Right kidney (tissue), 1 donor: ENCODE results near the gene CLASP1.
"Not testable (repeated sequence)": the region's sequence is repeated elsewhere in the genome, so short reads cannot be mapped to it uniquely, and the experiment has no call there.

Source experiments
- DNase-seq: peaks from one replicate; pipeline ENCODE4 v3.0.0-alpha.2; 2016

The CLASP1 gene

DNA sequence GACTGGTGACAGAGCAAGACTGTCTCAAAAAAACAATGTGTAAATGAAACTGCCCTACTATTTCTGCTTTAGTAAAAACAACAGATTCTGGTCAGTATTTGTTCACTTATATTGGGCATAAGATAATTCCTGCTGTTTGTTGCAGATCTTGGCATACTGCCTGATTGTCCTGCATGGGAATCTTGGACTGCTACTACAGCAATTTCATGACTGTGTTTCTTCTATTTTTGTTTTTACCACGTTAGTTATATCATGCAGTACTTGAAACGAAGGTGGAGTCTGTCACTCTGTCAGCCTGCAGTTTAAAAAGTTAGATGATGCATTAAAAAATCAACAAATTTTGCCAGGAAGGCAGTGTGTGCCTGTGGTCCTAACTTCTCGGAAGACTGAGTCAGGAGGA lies 14.2 kb upstream of the CLASP1 start:
- no peak for DNase-seq

DNA sequence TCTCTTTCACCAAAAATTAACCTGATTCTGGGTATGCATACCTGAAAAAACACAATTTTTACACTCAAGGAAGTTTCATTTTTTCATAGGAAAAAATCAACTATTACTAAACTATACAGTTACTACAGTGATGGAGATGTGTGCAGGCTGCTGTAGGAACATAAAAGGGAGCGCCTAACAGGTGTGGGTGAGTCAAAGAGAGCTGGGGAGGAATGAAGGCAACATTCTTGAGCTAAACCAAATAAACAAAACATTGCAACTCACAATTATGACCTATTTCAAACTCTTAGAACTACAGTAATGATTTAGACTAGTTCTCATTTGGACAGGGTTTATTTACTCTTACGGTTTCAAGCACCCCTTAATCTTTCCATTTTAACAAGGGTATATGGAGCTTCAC lies 13.4 kb upstream of the CLASP1 start:
- DNase-seq, result no peak

- no peak for DNase-seq
These were observed 10.7 kb upstream of the CLASP1 start for GRCh38 chr2:121659933-121660332.

DNA sequence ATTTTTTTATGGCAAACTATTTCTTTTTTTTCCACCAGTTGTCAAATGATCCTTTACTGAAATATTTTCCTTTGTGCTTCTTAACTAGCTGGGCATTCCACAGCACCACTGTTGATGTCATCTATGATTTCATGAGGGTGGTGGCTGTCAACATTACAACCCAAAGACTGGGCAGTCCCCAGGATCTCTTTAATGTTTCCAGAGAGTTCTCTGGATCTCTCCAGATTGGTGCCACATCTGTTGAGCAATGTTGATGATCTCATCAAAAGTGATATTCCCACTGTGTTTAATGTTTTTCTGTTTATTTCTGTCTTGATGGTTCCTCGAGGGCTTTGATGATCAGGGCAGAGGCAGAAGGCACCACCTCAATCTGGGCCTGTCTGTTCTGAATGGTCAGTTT lies 9.1 kb upstream of the CLASP1 start:
- not testable (repeated sequence) for DNase-seq

GRCh38 chr2:121653035-121653434 lies 3.8 kb upstream of the CLASP1 start:
- DNase-seq, result no peak

GRCh38 chr2:121650315-121650930 lies 1.2 kb upstream of the CLASP1 start:
- no peak for DNase-seq

DNA sequence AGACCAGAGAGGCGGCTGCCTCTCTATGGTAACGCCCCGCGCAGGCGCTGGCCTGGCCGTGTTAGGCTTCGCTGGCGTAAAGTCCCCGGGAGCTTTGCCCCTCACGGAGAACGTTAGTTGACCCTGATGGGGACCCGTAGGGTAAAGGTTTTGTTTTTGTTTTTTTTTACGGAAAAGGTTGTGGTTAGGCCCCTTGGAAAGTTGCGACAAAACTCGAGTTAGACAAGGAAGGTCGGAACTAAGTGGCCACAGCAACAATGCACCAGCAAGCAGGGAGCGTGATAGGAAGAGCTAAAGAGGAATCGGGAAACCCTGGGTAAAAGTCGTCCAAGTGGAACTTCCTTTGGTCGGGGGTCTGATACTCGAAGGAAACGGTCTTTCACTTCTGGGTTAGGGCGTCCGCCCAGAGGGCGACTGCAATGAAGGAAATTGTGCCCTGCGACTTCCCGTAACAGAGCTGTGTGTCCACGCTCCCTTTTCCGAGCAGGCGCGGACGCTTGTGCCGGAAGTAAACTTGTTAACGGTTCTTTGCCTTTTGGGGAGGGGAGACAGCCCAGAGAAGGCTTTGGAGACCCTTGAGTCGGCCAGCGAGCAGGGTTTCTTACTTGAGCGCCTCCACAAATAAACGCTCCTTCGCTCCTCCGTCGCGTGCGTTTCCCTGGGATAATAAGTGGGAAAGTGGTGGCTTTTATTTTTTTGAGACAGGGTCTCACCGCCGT lies 493 bp upstream of the CLASP1 start:
- peak; percentile 92 for DNase-seq

DNA sequence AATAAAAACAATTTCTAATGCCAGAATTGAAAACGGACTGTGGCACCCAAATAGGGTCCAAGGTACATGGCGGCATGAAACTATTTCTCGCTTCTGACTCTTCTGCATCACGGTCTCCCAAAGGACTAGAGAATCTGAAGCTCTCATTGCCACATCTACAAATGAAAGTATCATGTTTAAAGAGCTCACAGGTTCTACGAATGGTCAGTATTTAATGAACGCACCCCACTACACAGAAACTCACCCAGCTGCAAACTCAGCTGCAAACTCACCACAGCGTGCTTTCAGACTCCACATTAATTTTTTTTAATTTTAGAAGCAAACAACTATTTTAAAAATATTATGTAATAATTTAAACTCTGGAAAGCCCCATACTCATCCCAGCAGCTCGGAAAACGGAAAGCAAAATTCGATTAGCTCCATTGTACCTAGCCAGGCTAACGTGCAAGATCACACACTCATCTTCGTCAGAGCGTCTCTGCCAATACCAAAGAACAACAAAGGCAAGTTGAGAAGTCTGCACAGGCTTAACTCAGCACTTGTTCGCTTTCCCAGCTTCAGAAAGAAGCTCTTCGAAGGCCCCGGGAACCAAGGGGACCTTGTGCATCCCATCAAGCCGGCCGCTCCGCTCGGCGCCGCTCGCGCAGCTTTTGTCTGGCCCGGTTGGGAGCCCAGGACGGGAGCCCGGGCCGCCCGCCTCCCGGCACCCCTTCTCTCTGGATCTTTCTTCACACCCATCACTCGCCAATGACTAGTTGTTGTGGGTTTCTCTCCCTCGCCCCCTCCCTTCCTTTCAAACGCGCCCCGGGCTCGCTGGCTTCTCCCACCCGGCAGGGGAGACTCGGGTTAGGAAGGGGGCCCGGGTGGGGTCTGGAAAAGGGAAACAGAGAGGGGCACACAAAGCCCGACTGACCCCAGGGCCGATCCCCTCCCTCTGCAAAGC lies 785 bp downstream of the CLASP1 start:
- DNase-seq, result peak; percentile 87

DNA sequence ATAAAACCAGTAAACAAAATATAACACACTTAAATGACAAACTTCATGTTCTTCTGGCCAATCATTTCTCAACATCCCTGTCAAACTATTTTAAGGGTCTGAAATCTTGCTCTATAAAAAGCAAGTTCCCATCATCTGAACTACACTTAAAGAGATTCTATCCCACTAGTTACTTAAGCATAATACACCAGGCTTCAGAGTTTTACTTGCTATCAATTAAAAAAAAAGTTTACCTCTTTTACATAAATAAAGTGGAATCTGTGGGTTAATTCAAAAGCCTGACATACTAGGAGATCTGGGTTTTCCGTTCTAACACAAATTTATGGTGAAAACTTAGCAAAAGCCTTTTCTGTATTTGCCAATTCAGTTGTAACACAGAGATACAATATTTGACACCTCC lies 1.9 kb downstream of the CLASP1 start:
- no peak for DNase-seq

DNA sequence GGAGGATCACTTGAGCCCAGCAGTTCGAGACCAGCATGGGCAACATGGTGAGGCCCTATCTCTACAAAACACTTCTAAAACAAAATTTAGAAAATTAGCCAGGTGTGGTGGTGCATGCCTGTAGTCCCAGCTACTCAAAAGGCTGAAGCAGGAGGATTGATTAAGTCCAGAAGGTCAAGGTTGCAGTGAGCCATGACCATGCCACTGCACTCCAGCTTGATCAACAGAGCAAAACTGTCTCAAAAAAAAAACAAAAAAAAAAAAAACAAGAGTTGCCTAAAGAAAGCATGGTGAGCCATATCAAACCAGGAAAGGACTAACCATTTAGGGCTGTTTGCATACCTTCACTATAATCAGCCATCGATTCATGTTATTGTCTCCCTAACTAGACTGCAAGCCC lies 4.5 kb downstream of the CLASP1 start:
- no peak for DNase-seq

GRCh38 chr2:121643877-121644276 lies 5.4 kb downstream of the CLASP1 start:
- no peak for DNase-seq

- no peak for DNase-seq
These were observed 8.6 kb downstream of the CLASP1 start for GRCh38 chr2:121640380-121641316.

GRCh38 chr2:121639846-121640245 lies 9.4 kb downstream of the CLASP1 start:
- not testable (repeated sequence) for DNase-seq

GRCh38 chr2:121638333-121638732 lies 10.9 kb downstream of the CLASP1 start:
- DNase-seq, result no peak

DNA sequence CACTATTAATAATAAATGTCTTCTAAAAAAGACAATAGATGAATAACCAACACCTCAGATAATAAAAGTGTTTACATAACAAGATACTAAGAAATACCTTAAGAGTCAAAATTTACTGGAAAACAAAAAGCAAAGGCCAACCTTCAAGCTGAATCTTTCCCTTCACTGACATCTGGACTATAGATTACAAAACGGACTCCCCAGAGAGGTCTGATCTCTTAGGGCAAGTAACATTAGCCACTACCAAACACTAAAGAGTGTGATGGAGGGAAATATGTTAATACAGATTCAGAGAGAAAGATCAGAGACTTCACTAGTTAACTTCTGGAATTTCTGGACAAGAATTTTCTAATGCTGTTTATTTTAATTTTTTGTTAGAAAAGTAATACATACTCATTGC lies 13.9 kb downstream of the CLASP1 start:
- no peak for DNase-seq

DNA sequence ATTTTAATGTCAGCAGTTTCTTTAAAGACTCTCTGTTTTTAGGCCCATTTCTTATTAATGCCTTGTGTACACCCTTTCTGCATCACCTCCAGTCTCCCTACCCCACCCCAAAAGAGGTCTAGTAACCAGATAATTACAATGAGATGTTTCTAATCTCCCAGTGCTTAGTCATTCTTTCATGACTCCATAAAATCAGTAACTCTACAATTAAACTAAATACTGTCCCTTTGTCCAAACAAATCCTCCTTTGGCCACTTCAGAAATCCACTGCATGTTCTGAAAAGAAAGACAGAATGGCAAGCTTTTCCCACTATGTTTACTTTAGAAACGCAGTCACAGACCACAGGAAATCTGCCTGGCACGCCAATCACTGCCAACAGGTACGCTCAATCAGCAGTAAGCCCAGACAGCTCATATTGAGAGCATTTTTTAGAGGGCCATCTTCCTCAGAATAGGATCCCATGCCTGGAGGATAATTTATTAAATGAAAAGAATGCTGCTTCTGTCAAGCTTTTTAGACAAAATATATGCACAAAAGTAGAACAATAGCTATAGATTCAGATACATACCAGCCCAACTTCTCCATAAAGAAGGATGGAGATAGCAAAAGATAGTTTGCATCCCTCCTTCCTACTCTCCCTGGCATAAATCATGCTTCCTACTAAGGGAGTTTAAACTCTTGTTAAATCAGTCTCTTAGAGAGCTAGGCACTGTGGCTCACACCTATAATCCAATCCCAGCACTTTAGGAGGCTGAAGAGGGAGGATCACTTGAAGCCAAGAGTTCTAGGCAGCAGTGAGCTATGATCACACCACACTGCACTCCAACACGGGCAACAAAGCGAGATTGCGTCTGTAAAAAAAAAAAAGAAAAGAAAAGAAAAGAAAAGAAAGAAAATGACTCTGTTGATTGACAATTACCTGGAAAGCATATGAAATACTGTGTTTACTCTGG lies 14.6 kb downstream of the CLASP1 start:
- no peak for DNase-seq

GRCh38 chr2:121633463-121633862 lies 15.8 kb downstream of the CLASP1 start:
- no peak for DNase-seq

DNA sequence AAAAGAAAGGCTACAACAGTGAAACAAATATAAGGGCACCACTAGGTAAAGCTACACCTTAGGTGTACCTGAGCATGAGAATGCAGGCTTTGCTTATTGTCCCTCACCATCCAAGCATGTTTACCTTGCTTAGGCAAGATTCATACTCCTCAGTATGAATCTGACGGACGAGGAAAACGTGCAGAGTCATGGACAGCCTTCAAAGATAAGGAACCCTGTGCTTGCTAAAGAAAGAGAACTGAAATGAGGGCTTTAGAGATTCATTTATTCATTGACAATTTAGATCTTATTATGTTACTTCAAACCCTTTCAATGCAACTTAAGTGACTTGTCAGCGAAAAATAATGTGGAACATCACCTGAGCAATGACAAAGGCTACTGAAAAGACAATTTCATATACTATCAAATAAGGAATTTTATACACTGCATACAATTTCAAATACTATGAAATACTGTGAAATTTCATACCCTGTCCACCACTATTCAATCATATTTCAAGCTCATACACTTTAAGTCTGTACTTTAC lies 21.7 kb downstream of the CLASP1 start:
- no peak for DNase-seq

GRCh38 chr2:121626777-121627524 lies 22.3 kb downstream of the CLASP1 start:
- no peak for DNase-seq

GRCh38 chr2:121625953-121626352 lies 23.3 kb downstream of the CLASP1 start:
- no peak for DNase-seq
